ENCODE results near the gene PLD5. TPM values are rescaled to one million over a fixed set of nuclear protein-coding genes. Genes with fewer than 3 reads are reported as not detected.

PLD5 gene
- total RNA-seq, 1 donor from 2014 or later = 0.96 TPM

GRCh38 chr1:242556276-242556675, 31.8 kb upstream of the PLD5 start:
- Mint-ChIP-seq H3K4me3 (ENCODE audit: unreplicated experiment) (no peak overlapping the region), H3K4me1 (ENCODE audit: low read depth, unreplicated experiment) (no peaks in the 10 kb centered on the region), H3K27me3 (ENCODE audit: unreplicated experiment) (no peaks in the 10 kb centered on the region), H3K27ac (ENCODE audit: unreplicated experiment) (no peak overlapping the region), H3K9me3 (ENCODE audit: unreplicated experiment) (no peaks in the 10 kb centered on the region), H3K36me3 (ENCODE audit: unreplicated experiment) (no peaks in the 10 kb centered on the region)
- no peak for TF ChIP-seq CTCF (IDR thresholded peaks at IDR 0.05; ENCODE audit: partially characterized antibody, unreplicated experiment)
- no peak for DNase-seq

GRCh38 chr1:242554577-242554976, 30.1 kb upstream of the PLD5 start:
- Mint-ChIP-seq H3K27me3 (ENCODE audit: unreplicated experiment) (no peaks in the 10 kb centered on the region), H3K9me3 (ENCODE audit: unreplicated experiment) (no peaks in the 10 kb centered on the region), H3K27ac (ENCODE audit: unreplicated experiment) (no peak overlapping the region), H3K36me3 (ENCODE audit: unreplicated experiment) (no peaks in the 10 kb centered on the region), H3K4me3 (ENCODE audit: unreplicated experiment) (no peak overlapping the region), H3K4me1 (ENCODE audit: low read depth, unreplicated experiment) (no peaks in the 10 kb centered on the region)
- no peak for TF ChIP-seq CTCF (IDR thresholded peaks at IDR 0.05; ENCODE audit: partially characterized antibody, unreplicated experiment)
- DNase-seq = no peak

GRCh38 chr1:242546849-242547729, 22.6 kb upstream of the PLD5 start:
- Mint-ChIP-seq H3K4me1 (ENCODE audit: low read depth, unreplicated experiment) (no peaks in the 10 kb centered on the region), H3K9me3 (ENCODE audit: unreplicated experiment) (no peaks in the 10 kb centered on the region), H3K4me3 (ENCODE audit: unreplicated experiment) (no peak overlapping the region), H3K36me3 (ENCODE audit: unreplicated experiment) (no peaks in the 10 kb centered on the region), H3K27me3 (ENCODE audit: unreplicated experiment) (no peaks in the 10 kb centered on the region), H3K27ac (ENCODE audit: unreplicated experiment) (no peak overlapping the region)
- TF ChIP-seq CTCF (IDR thresholded peaks at IDR 0.05; ENCODE audit: partially characterized antibody, unreplicated experiment) = no peak
- DNase-seq = no peak

GRCh38 chr1:242546441-242546840, 21.9 kb upstream of the PLD5 start:
- H3K27me3 Mint-ChIP-seq (ENCODE audit: unreplicated experiment) = no peaks in the 10 kb centered on the region
- H3K4me1 Mint-ChIP-seq (ENCODE audit: low read depth, unreplicated experiment) = no peaks in the 10 kb centered on the region

More at GRCh38 chr1:242546441-242546840, 21.9 kb upstream of the PLD5 start:
- Mint-ChIP-seq H3K27ac (ENCODE audit: unreplicated experiment) (no peak overlapping the region), H3K4me3 (ENCODE audit: unreplicated experiment) (no peak overlapping the region), H3K36me3 (ENCODE audit: unreplicated experiment) (no peaks in the 10 kb centered on the region), H3K9me3 (ENCODE audit: unreplicated experiment) (no peaks in the 10 kb centered on the region)
- no peak for DNase-seq
- no peak for TF ChIP-seq CTCF (IDR thresholded peaks at IDR 0.05; ENCODE audit: partially characterized antibody, unreplicated experiment)

Measured in glutamatergic neuron (in vitro differentiated cells).